GM19455 (cell line): ENCODE results near the gene ZNF391.
"Not testable (repeated sequence)": the region's sequence is repeated elsewhere in the genome, so short reads cannot be mapped to it uniquely, and the experiment has no call there.

Experiments used
- ATAC-seq: cut with Tn5 transposase; IDR thresholded peaks from one replicate; pipeline ENCODE4 v1.9.1; 2021; ENCODE audit not compliant: unreplicated experiment

ZNF391 gene

GRCh38 chr6:27388293-27389197 is at the start of gene ZNF391:
TSS of gene ZNF391 (plus strand) at chr6:27388759. CDS start at chr6:27400371, 11,612 bp downstream.
- peak; percentile 91 for ATAC-seq

- ATAC-seq: no peak
Observed at GRCh38 chr6:27352850-27353249, 35.7 kb upstream of the ZNF391 start.

GRCh38 chr6:27358786-27359185 is 29.8 kb upstream of the ZNF391 start:
- ATAC-seq: no peak

- ATAC-seq: no peak
Observed at GRCh38 chr6:27359231-27359630, 29.3 kb upstream of the ZNF391 start.

- no peak for ATAC-seq
Observed at GRCh38 chr6:27368202-27368601, 20.4 kb upstream of the ZNF391 start.

- ATAC-seq: no peak
Observed at GRCh38 chr6:27370391-27370790, 18.2 kb upstream of the ZNF391 start.

- no peak for ATAC-seq
Observed at GRCh38 chr6:27374824-27375612, 13.5 kb upstream of the ZNF391 start.

GRCh38 chr6:27375613-27376079 is 12.9 kb upstream of the ZNF391 start:
- ATAC-seq: no peak

GRCh38 chr6:27378406-27378805 is 10.2 kb upstream of the ZNF391 start:
- ATAC-seq: not testable (repeated sequence)

- not testable (repeated sequence) for ATAC-seq
Observed at GRCh38 chr6:27381001-27381400, 7.6 kb upstream of the ZNF391 start.

GRCh38 chr6:27383011-27383410 is 5.5 kb upstream of the ZNF391 start:
- ATAC-seq: no peak

- no peak for ATAC-seq
Observed at GRCh38 chr6:27383481-27383880, 5.1 kb upstream of the ZNF391 start.

GRCh38 chr6:27392623-27393022 is 4.1 kb downstream of the ZNF391 start:
- ATAC-seq: no peak

- no peak for ATAC-seq
Observed at GRCh38 chr6:27394073-27394472, 5.5 kb downstream of the ZNF391 start.

GRCh38 chr6:27400877-27401642 is 12.5 kb downstream of the ZNF391 start:
- no peak for ATAC-seq

GRCh38 chr6:27406085-27406484 is 17.5 kb downstream of the ZNF391 start:
- no peak for ATAC-seq

- ATAC-seq: no peak
Observed at GRCh38 chr6:27407153-27407814, 18.7 kb downstream of the ZNF391 start.

GRCh38 chr6:27414300-27414699 is 25.7 kb downstream of the ZNF391 start:
- no peak for ATAC-seq

- ATAC-seq: no peak
Observed at GRCh38 chr6:27414996-27415395, 26.4 kb downstream of the ZNF391 start.

- ATAC-seq: no peak
Observed at GRCh38 chr6:27415898-27416297, 27.3 kb downstream of the ZNF391 start.

GRCh38 chr6:27419363-27419762 is 30.8 kb downstream of the ZNF391 start:
- no peak for ATAC-seq
